Neural progenitor cell (in vitro differentiated cells): ENCODE results near the gene CDCA4. TPM values are rescaled to one million over a fixed set of nuclear protein-coding genes. Genes with fewer than 3 reads are reported as not detected.

Experiments
- DNase-seq: peaks from one replicate; pipeline ENCODE4 v3.0.0-alpha.2; 2016; ENCODE audit warnings: low spot score
- H2AFZ ChIP-seq: fragments of 200-600 bp; sonication (generic); replicated peaks from 2 replicates; pipeline ENCODE4 v1.6.1; 2016; ENCODE audit warnings: antibody characterized with exemption
- H3F3A ChIP-seq: fragments of 200-600 bp; sonication (generic); 2 replicates; pipeline ENCODE4 v1.6.1; 2016; ENCODE audit warnings: antibody characterized with exemption, low read depth
- H3K27ac ChIP-seq: fragments of 200-600 bp; sonication (generic); 2 replicates; pipeline ENCODE4 v1.5.1; 2016; ENCODE audit warnings: mild to moderate bottlenecking
- H3K27me3 ChIP-seq: fragments of 200-600 bp; sonication (generic); 2 replicates; pipeline ENCODE4 v1.6.1; 2016; ENCODE audit warnings: mild to moderate bottlenecking, moderate library complexity
- H3K36me3 ChIP-seq: fragments of 200-600 bp; sonication (generic); 2 replicates; pipeline ENCODE4 v1.5.1; 2016
- H3K4me1 ChIP-seq: fragments of 200-600 bp; sonication (generic); 2 replicates; pipeline ENCODE4 v1.6.1; 2016; ENCODE audit warnings: mixed run types
- H3K4me2 ChIP-seq: fragments of 200-600 bp; sonication (generic); 2 replicates; pipeline ENCODE4 v1.6.1; 2016
- H3K4me3 ChIP-seq: fragments of 200-600 bp; sonication (generic); 2 replicates; pipeline ENCODE4 v1.5.1; 2016
- H3K79me2 ChIP-seq: fragments of 200-600 bp; sonication (generic); 2 replicates; pipeline ENCODE4 v1.6.1; 2016; ENCODE audit warnings: low read depth
- H3K9ac ChIP-seq: fragments of 200-600 bp; sonication (generic); 2 replicates; pipeline ENCODE4 v1.6.1; 2016
- H3K9me3 ChIP-seq: fragments of 200-600 bp; sonication (generic); 2 replicates; pipeline ENCODE4 v1.5.1; 2016; ENCODE audit warnings: low read depth
- H4K20me1 ChIP-seq: fragments of 200-600 bp; sonication (generic); 2 replicates; pipeline ENCODE4 v1.6.1; 2016; ENCODE audit warnings: low read depth
- H3K27ac Mint-ChIP-seq: 3 replicates; pipeline ENCODE4 v1.8.0; 2021; ENCODE audit warnings: mixed read lengths
- H3K27me3 Mint-ChIP-seq: 2 replicates; pipeline ENCODE4 v1.8.0; 2022; ENCODE audit warnings: low read depth, mild to moderate bottlenecking, inconsistent platforms, moderate library complexity, mixed read lengths; ENCODE audit not compliant: insufficient read depth
- H3K36me3 Mint-ChIP-seq: 3 replicates; pipeline ENCODE4 v1.8.0; 2021; ENCODE audit warnings: mixed read lengths
- H3K4me1 Mint-ChIP-seq: 3 replicates; pipeline ENCODE4 v1.8.0; 2021; ENCODE audit warnings: mixed read lengths
- H3K4me3 Mint-ChIP-seq: 3 replicates; pipeline ENCODE4 v1.8.0; 2021; ENCODE audit warnings: mild to moderate bottlenecking, moderate library complexity, mixed read lengths
- H3K9me3 Mint-ChIP-seq: 3 replicates; pipeline ENCODE4 v1.8.0; 2020; ENCODE audit warnings: mixed read lengths
- CTCF ChIP-seq: fragments of 200-600 bp; sonication (generic); IDR thresholded peaks from 2 replicates; pipeline ENCODE4 v1.5.1; 2017; ENCODE audit warnings: antibody characterized with exemption, mild to moderate bottlenecking
- EZH2 ChIP-seq: fragments of 200-600 bp; sonication (generic); IDR thresholded peaks from 2 replicates; pipeline ENCODE4 v1.6.1; 2017; ENCODE audit warnings: antibody characterized with exemption, mild to moderate bottlenecking, moderate library complexity
- EZH2phosphoT487 ChIP-seq: fragments of 200-600 bp; sonication (generic); IDR thresholded peaks from 2 replicates; pipeline ENCODE4 v1.6.1; 2017; ENCODE audit warnings: antibody characterized with exemption
- total RNA-seq: library from RNA; depleted of rRNA; stranded (reverse); fragments of >200 nt; gene quantifications from 2 replicates; pipeline ENCODE4 v1.2.3, GENCODE V29; 2015; ENCODE audit warnings: low replicate concordance

The CDCA4 gene
- total RNA-seq, 1 donor from 2014 or later = 56.6 TPM

DNA sequence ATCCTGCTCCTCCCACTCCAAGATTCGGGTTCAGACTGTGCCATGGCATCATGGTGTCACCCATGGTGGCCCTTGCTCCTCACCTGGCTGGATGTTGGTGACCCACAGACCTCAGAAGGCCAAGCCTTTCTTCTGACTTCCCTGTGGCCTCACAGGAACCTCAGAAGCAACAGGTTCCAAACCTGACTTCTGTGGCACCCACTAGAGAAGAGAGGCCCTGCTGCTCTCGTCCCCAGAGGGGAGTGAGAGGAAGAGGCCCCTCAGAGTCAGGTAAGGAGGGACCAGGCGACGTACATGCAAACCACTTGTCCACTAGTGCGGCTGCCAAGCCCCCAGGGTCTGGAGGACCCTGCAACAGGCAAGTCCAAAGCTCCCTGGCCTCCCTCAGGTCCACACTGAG lies 24.9 kb downstream of the CDCA4 start:
- no peak overlapping the region for H2AFZ ChIP-seq
- Mint-ChIP-seq H3K4me3 (no peak overlapping the region), H3K9me3 (peaks cover 2% of the 10 kb centered on the region), H3K4me1 (no peaks in the 10 kb centered on the region), H3K27me3 (peaks cover 6% of the 10 kb centered on the region), H3K36me3 (peaks cover 28% of the 10 kb centered on the region), H3K27ac (no peak overlapping the region)
- H3K4me3 ChIP-seq = no peak overlapping the region
- no peaks in the 10 kb centered on the region for H3F3A ChIP-seq
- H3K9ac ChIP-seq = no peak overlapping the region
- TF ChIP-seq EZH2 = no peak
- no peak for TF ChIP-seq CTCF
- no peak for TF ChIP-seq EZH2phosphoT487
- no peak overlapping the region for H3K27ac ChIP-seq
- H3K4me1 ChIP-seq = no peaks in the 10 kb centered on the region
- no peak for DNase-seq
- no peaks in the 10 kb centered on the region for H3K36me3 ChIP-seq
- H4K20me1 ChIP-seq = no peaks in the 10 kb centered on the region
- H3K27me3 ChIP-seq = no peaks in the 10 kb centered on the region
- H3K9me3 ChIP-seq = no peaks in the 10 kb centered on the region
- no peak overlapping the region for H3K4me2 ChIP-seq
- no peaks in the 10 kb centered on the region for H3K79me2 ChIP-seq

- Mint-ChIP-seq H3K36me3 (peaks cover 26% of the 10 kb centered on the region), H3K4me3 (no peak overlapping the region), H3K9me3 (peaks cover 2% of the 10 kb centered on the region), H3K27me3 (peaks cover 6% of the 10 kb centered on the region), H3K4me1 (no peaks in the 10 kb centered on the region), H3K27ac (peak overlapping the region; percentile 95)
- Histone ChIP-seq H3F3A (no peaks in the 10 kb centered on the region), H3K27me3 (no peaks in the 10 kb centered on the region), H3K4me2 (no peak overlapping the region), H3K4me3 (no peak overlapping the region), H2AFZ (no peak overlapping the region), H4K20me1 (no peaks in the 10 kb centered on the region), H3K4me1 (no peaks in the 10 kb centered on the region), H3K9me3 (no peaks in the 10 kb centered on the region), H3K27ac (no peak overlapping the region), H3K9ac (no peak overlapping the region), H3K79me2 (no peaks in the 10 kb centered on the region), H3K36me3 (no peaks in the 10 kb centered on the region)
- TF ChIP-seq EZH2 (no peak), CTCF (no peak), EZH2phosphoT487 (no peak)
- DNase-seq = no peak
These were observed 25.9 kb downstream of the CDCA4 start for GRCh38 chr14:104994978-104995377.

DNA sequence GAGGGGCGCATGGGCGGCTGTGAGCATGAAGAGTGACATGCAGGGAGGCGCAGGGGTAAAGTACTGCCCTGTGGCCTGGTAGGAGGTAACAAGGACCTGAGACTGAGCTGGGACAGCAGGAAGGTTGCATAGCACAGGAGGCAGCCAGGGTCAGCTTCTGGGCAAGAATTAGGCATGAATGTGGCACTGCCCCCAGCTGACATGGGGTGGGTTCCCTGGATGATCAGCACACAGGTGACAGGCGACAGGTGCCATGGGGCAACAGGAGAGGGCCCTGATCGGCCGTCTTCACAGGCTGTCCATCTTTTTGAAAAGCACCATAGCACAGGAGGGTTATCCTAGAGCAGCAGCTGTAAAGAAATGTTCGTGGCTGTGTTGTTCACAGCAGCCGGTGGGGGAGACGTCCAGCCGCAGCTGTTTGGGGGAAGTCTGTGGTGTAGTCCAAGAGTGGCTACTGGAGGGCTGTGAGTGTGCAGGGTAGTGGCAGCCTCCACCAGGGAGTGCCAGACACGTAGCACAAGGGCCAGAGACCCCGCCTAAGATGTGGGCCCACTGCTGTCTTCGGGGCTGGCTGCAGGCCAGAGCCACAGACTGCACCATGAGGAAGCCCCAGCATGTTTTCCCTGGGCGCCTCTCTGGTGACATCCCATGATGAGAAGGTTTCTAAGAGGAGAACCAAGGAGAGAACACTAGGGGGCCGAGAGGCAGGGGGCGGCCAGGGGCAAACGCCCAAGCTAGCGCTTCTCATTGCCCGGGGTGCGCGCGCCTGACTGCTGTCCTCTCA lies 26.9 kb downstream of the CDCA4 start:
- Mint-ChIP-seq H3K9me3 (peaks cover 2% of the 10 kb centered on the region), H3K27me3 (peaks cover 4% of the 10 kb centered on the region), H3K36me3 (peaks cover 20% of the 10 kb centered on the region), H3K4me1 (no peaks in the 10 kb centered on the region), H3K4me3 (no peak overlapping the region), H3K27ac (no peak overlapping the region)
- TF ChIP-seq EZH2 (no peak), EZH2phosphoT487 (no peak), CTCF (no peak)
- no peak for DNase-seq
- no peaks in the 10 kb centered on the region for H4K20me1 ChIP-seq
- H3K9me3 ChIP-seq = no peaks in the 10 kb centered on the region
- no peak overlapping the region for H3K27ac ChIP-seq
- no peaks in the 10 kb centered on the region for H3K4me1 ChIP-seq
- no peaks in the 10 kb centered on the region for H3K36me3 ChIP-seq
- H3K79me2 ChIP-seq = no peaks in the 10 kb centered on the region
- H3K4me2 ChIP-seq = no peak overlapping the region
- no peak overlapping the region for H3K4me3 ChIP-seq
- H3K9ac ChIP-seq = no peak overlapping the region
- H3K27me3 ChIP-seq = no peaks in the 10 kb centered on the region
- no peak overlapping the region for H2AFZ ChIP-seq
- no peaks in the 10 kb centered on the region for H3F3A ChIP-seq
